Astrocyte (in vitro differentiated cells and primary cell): Measurements from ENCODE around the gene RNLS. TPM values are rescaled to one million over a fixed set of nuclear protein-coding genes. Genes with fewer than 3 reads are reported as not detected.

ENCODE experiments used
- DNase-seq: peaks from one replicate; pipeline ENCODE4 v3.0.0-alpha.2; 2010; ENCODE audit warnings: low read depth
- FAIRE-seq: peaks from 2 replicates; lab custom pipeline; 2011; peaks lifted over from hg19 to GRCh38; lab: Jason Lieb, UNC
- H2AFZ ChIP-seq: 2 replicates; pipeline ENCODE4 v1.6.0; 2012; ENCODE audit warnings: low read depth, low read length, inconsistent platforms
- H3K27ac ChIP-seq: 2 replicates; pipeline ENCODE4 v1.5.1; 2011; ENCODE audit warnings: low read depth, low read length, inconsistent platforms
- H3K27me3 ChIP-seq: 2 replicates; pipeline ENCODE4 v1.6.0; 2011; ENCODE audit warnings: low read length, inconsistent platforms; ENCODE audit not compliant: insufficient read depth
- H3K36me3 ChIP-seq: 2 replicates; pipeline ENCODE4 v1.5.1; 2011; ENCODE audit warnings: low read length, inconsistent platforms; ENCODE audit not compliant: insufficient read depth
- H3K4me1 ChIP-seq: 2 replicates; pipeline ENCODE4 v1.5.1; 2011; ENCODE audit warnings: low read length, inconsistent platforms; ENCODE audit not compliant: insufficient read depth
- H3K4me2 ChIP-seq: 2 replicates; pipeline ENCODE4 v1.6.0; 2012; ENCODE audit warnings: low read length, inconsistent platforms
- H3K4me3 ChIP-seq: 2 replicates; pipeline ENCODE4 v1.5.1; 2011; ENCODE audit warnings: low read depth, mild to moderate bottlenecking, low read length, inconsistent platforms; ENCODE audit not compliant: insufficient read depth
- H3K79me2 ChIP-seq: 2 replicates; pipeline ENCODE4 v1.6.0; 2012; ENCODE audit warnings: mild to moderate bottlenecking, low read length, inconsistent platforms; ENCODE audit not compliant: insufficient read depth
- H3K9ac ChIP-seq: 2 replicates; pipeline ENCODE4 v1.6.0; 2012; ENCODE audit warnings: mild to moderate bottlenecking, low read length, inconsistent platforms
- H3K9me3 ChIP-seq: 2 replicates; pipeline ENCODE4 v1.5.1; 2012; ENCODE audit warnings: low read depth, mild to moderate bottlenecking, low read length, inconsistent platforms; ENCODE audit not compliant: insufficient read depth
- H4K20me1 ChIP-seq: 2 replicates; pipeline ENCODE4 v1.6.0; 2012; ENCODE audit warnings: low read length, inconsistent platforms; ENCODE audit not compliant: insufficient read depth
- H3K27ac Mint-ChIP-seq: one replicate; pipeline ENCODE4 v1.8.0; 2021; ENCODE audit warnings: mild to moderate bottlenecking, mixed read lengths; ENCODE audit not compliant: unreplicated experiment
- H3K27me3 Mint-ChIP-seq: one replicate; pipeline ENCODE4 v1.8.0; 2021; ENCODE audit warnings: low read depth, mixed read lengths; ENCODE audit not compliant: unreplicated experiment
- H3K36me3 Mint-ChIP-seq: one replicate; pipeline ENCODE4 v1.8.0; 2021; ENCODE audit warnings: low read depth, mixed read lengths; ENCODE audit not compliant: unreplicated experiment
- H3K4me1 Mint-ChIP-seq: one replicate; pipeline ENCODE4 v1.8.0; 2021; ENCODE audit warnings: low read depth, mixed read lengths; ENCODE audit not compliant: unreplicated experiment
- H3K4me3 Mint-ChIP-seq: one replicate; pipeline ENCODE4 v1.8.0; 2021; ENCODE audit warnings: mild to moderate bottlenecking, moderate library complexity, mixed read lengths; ENCODE audit not compliant: unreplicated experiment
- H3K9me3 Mint-ChIP-seq: one replicate; pipeline ENCODE4 v1.8.0; 2021; ENCODE audit warnings: mild to moderate bottlenecking, mixed read lengths; ENCODE audit not compliant: unreplicated experiment
- EZH2 ChIP-seq: IDR thresholded peaks from 2 replicates; pipeline ENCODE4 v1.6.1; 2012; ENCODE audit warnings: mild to moderate bottlenecking, low read length, inconsistent platforms; ENCODE audit not compliant: insufficient read depth
- total RNA-seq: library from RNA; stranded (reverse); gene quantifications from 2 replicates; pipeline ENCODE4 v1.2.1, GENCODE V29; 2021
- TF ChIP-seq, protein P1 (sequence below): IDR thresholded peaks from 2 replicates; pipeline ENCODE4 v1.5.1; 2011; ENCODE audit warnings: low read depth, mild to moderate bottlenecking, inconsistent platforms, low read length, moderate library complexity; ENCODE audit not compliant: insufficient read depth

RNLS gene
- total RNA-seq, 1 donor from 2014 or later: 6.9 TPM

- Mint-ChIP-seq H3K27me3 (no peaks in the 10 kb centered on the region), H3K36me3 (no peaks in the 10 kb centered on the region), H3K4me1 (peaks cover 22% of the 10 kb centered on the region), H3K27ac (no peak overlapping the region), H3K9me3 (no peaks in the 10 kb centered on the region), H3K4me3 (no peak overlapping the region)
- peaks cover 20% of the 10 kb centered on the region for H3K4me1 ChIP-seq
- H3K27me3 ChIP-seq: no peaks in the 10 kb centered on the region
- no peak overlapping the region for H3K9ac ChIP-seq
- H2AFZ ChIP-seq: no peak overlapping the region
- DNase-seq (no peak), FAIRE-seq (no peak)
- H3K36me3 ChIP-seq: no peaks in the 10 kb centered on the region
- H4K20me1 ChIP-seq: no peaks in the 10 kb centered on the region
- no peaks in the 10 kb centered on the region for H3K9me3 ChIP-seq
- no peak overlapping the region for H3K4me2 ChIP-seq
- H3K27ac ChIP-seq: no peak overlapping the region
- no peaks in the 10 kb centered on the region for H3K79me2 ChIP-seq
- TF ChIP-seq EZH2: no peak
- TF ChIP-seq, protein P1, sequence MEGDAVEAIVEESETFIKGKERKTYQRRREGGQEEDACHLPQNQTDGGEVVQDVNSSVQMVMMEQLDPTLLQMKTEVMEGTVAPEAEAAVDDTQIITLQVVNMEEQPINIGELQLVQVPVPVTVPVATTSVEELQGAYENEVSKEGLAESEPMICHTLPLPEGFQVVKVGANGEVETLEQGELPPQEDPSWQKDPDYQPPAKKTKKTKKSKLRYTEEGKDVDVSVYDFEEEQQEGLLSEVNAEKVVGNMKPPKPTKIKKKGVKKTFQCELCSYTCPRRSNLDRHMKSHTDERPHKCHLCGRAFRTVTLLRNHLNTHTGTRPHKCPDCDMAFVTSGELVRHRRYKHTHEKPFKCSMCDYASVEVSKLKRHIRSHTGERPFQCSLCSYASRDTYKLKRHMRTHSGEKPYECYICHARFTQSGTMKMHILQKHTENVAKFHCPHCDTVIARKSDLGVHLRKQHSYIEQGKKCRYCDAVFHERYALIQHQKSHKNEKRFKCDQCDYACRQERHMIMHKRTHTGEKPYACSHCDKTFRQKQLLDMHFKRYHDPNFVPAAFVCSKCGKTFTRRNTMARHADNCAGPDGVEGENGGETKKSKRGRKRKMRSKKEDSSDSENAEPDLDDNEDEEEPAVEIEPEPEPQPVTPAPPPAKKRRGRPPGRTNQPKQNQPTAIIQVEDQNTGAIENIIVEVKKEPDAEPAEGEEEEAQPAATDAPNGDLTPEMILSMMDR: no peak
- no peak overlapping the region for H3K4me3 ChIP-seq
Measured at GRCh38 chr10:88286030-88286429, 297.1 kb downstream of the RNLS start.

GRCh38 chr10:88281592-88282347 lies 301.3 kb downstream of the RNLS start:
- no peaks in the 10 kb centered on the region for H3K9me3 Mint-ChIP-seq
- H3K9me3 ChIP-seq: no peaks in the 10 kb centered on the region
- no peaks in the 10 kb centered on the region for H4K20me1 ChIP-seq
- H3K4me3 Mint-ChIP-seq: no peak overlapping the region
- no peaks in the 10 kb centered on the region for H3K79me2 ChIP-seq
- peak overlapping the region; percentile 27 for H3K4me3 ChIP-seq
- peak overlapping the region; percentile 65 for H3K9ac ChIP-seq
- H3K36me3 ChIP-seq: no peaks in the 10 kb centered on the region
- peak overlapping the region; percentile 81 for H3K27ac ChIP-seq
- peak overlapping the region; percentile 70 for H3K27ac Mint-ChIP-seq
- H3K36me3 Mint-ChIP-seq: no peaks in the 10 kb centered on the region
- DNase-seq: peak; percentile 87
- peaks cover 39% of the 10 kb centered on the region for H3K4me1 Mint-ChIP-seq
- H3K4me2 ChIP-seq: peak overlapping the region; percentile 81
- H3K27me3 Mint-ChIP-seq: no peaks in the 10 kb centered on the region
- peak; percentile 94 for FAIRE-seq
- peaks cover 39% of the 10 kb centered on the region for H3K4me1 ChIP-seq
- TF ChIP-seq EZH2: no peak
- TF ChIP-seq, protein P1: no peak
- H3K27me3 ChIP-seq: no peaks in the 10 kb centered on the region
- peak overlapping the region; percentile 57 for H2AFZ ChIP-seq

- Histone ChIP-seq H3K4me3 (no peak overlapping the region), H3K4me2 (no peak overlapping the region), H3K4me1 (peaks cover 39% of the 10 kb centered on the region), H3K27me3 (no peaks in the 10 kb centered on the region), H4K20me1 (no peaks in the 10 kb centered on the region), H3K27ac (no peak overlapping the region), H3K79me2 (no peaks in the 10 kb centered on the region), H3K36me3 (no peaks in the 10 kb centered on the region), H3K9ac (no peak overlapping the region), H3K9me3 (no peaks in the 10 kb centered on the region), H2AFZ (no peak overlapping the region)
- Mint-ChIP-seq H3K9me3 (no peaks in the 10 kb centered on the region), H3K27me3 (no peaks in the 10 kb centered on the region), H3K4me1 (peaks cover 39% of the 10 kb centered on the region), H3K27ac (no peak overlapping the region), H3K36me3 (no peaks in the 10 kb centered on the region), H3K4me3 (no peak overlapping the region)
- TF ChIP-seq, protein P1: no peak
- no peak for TF ChIP-seq EZH2
- no peak for DNase-seq
- FAIRE-seq: no peak
Measured at GRCh38 chr10:88280518-88280917, 302.6 kb downstream of the RNLS start.
